Activated CD4-positive, alpha-beta T cell treated with anti-CD3 and anti-CD28 coated beads, Interleukin-2, amount 50 U/mL, for 4 hours (primary cell): ENCODE data around the gene MRPS22.
"Not testable (repeated sequence)": the region's sequence is repeated elsewhere in the genome, so short reads cannot be mapped to it uniquely, and the experiment has no call there.

Experiments
- DNase-seq, 2 experiments: peaks; one replicate each; pipeline ENCODE4 v3.0.0-alpha.2; 2020

Gene MRPS22

DNA sequence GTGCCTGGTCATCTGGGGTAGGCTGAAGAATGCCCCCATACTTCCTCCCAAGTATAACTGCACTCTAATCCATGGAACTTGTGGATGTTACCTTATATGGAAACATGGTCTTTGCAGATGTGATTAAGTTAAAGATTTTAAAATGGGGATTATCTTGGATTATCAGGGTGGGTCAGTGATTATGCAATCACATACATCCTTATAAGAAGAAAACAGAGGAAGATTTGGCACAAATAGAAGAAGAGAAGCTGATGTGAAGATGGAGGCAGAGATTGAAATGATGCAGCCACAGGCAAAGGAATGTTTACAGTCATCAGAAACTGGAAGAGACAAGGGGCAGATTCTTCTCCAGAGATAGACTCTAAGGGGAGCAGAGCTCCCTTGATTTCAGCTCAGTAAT, 1.8 kb upstream of the MRPS22 start:
- DNase-seq, result no peak

DNA sequence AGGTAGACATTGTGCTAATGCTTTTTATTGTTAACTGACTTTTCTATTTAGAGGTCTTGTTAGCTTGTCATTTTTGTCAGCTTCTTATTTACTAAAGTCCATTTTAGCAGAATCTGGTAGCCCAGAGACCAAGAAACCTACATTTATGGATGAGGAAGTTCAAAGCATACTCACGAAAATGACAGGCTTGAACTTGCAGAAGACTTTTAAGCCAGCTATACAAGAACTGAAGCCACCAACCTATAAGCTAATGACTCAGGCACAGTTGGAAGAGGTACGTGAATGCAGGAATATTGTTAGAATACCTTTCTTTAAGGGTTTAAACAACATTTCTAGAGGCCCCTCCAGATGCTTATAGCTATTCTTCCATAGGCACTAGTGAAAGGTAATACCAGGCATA, 3.0 kb downstream of the MRPS22 start:
- DNase-seq, result no peak

DNA sequence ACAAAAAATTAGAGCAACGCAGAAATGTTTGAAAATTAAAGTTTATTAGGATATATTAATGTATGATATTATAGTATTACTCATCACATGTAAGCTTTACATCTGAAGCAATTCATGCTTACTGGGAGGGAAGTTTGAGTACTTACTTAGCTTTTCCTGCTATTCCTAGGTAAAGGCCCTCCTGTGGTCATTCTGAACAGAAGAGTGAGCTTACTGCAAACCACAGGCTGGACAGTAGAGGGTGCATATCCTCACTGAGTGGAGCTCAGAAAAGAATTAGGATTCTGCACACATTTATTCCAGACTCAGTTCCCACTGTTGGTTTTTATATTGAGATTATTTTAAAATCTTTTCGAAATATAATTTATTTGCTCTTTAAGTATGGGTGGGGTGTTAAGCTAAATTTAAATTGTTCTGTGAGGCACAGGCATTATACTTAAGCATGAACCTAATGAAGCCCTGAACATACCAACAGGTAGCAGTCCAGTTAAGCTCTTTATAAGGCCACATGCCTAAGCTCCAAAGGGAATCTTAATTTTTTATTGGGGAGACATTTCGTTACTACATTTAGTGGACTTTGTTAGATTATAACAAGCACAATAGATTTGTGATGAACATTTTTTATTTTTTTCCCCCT, 10.2 kb downstream of the MRPS22 start:
- DNase-seq, result no peak

DNA sequence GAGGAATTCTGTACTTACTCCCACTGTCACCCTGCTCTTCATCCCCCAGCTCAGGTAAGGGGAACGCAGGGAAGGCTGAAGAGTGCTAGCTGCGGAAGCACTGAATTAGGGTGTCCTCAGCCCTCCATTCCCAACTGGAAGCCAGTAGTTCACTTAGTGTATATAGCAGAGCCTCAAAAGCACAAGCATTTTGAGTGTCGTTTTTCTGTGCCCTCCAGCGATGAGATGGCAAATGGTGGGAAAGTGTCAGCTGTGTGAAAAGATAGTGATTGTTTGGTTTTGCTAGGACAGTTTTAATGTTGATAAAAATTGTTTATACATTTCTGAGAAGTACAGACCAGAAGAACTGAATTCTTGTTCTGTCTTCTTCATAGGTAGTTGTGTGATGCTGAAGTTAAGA, 10.8 kb downstream of the MRPS22 start:
- DNase-seq, result no peak

DNA sequence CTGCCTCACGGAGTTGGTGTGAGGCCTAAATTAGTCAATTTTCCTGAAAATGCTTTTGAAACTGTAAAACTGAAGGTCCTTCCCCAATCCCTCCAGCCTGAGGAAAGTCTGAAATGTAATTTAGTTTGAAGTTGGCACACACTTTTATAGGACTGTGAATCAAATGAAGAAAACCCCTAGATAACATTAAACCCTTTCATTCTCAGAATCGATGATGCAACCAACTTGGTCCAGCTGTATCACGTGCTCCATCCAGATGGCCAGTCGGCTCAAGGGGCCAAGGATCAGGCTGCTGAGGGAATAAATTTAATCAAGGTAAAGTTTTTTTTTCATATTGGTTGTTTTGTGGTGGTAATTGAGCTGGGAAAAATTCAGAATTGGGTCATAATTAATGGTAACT, 11.7 kb downstream of the MRPS22 start:
- DNase-seq, result no peak

DNA sequence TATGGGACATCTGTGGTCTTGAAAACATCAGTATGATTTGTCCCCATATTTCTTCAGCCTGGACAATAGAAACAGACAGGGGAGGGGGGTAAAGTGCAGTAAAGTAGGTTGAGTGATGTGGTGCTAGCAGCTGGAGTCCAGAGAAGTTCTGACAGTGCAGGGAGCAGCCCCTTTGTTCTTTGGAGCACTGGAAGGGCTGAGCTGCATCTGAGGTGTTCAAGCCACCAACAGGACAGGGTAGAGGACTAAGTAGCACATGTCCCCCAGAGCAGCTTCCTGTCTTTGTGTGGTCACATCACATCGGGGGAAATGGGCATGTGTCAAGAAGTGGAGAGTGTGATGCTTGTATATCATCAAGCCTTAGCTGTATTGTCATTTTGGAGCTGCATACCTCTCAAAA, 12.1 kb downstream of the MRPS22 start:
- no peak for DNase-seq

DNA sequence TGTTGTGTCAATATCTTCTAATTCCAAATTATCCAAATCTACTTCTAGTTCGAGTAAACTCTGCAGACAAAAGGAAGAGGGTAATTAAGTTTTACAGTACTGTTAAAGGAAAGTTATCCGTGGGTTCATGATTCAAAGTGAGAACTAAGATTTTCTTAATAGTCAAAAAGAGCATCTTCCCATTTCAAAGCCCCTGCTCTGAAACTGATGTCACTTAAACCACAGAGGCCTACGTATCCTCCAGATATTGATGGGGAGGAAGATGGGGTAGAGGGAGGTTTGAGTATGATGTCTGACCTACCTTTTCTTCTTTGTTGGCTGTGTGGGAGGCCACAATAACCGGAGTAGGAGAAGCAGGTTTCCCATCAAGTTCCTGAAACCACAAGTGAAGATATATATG, 14.1 kb downstream of the MRPS22 start:
- no peak for DNase-seq

DNA sequence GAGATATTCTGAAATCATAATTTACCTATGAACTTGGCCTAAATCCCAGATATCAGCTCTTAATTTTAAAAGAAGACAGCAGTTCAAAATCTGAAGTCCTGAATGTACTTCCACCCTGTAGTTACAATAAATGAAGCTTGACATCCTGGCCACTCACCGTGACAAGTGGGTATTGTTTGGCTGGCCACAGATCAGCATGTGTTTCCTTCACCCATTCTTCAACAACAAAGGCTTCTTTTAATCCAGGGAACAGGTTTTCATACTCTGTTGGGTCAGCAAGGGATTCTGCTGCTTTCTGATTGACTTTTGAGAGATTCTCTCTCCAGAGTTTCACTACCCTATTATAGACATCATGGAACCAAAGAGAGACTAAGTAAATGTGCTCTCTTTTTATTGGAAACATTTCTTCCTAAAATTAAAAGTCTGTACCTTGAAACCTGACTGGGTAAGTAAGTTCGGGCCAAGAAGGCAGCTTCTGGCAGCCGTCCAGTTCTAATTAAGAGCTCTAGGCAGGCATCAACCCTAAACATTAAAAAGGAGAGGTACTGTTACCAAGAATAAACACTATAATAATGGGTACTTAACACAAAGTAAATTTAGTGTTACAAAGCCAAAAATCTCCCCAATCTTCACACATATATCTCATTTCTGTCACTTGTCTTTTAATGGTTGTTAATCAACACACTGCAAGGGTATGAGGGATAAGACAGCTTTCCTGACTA, 15.2 kb downstream of the MRPS22 start:
- no peak for DNase-seq

DNA sequence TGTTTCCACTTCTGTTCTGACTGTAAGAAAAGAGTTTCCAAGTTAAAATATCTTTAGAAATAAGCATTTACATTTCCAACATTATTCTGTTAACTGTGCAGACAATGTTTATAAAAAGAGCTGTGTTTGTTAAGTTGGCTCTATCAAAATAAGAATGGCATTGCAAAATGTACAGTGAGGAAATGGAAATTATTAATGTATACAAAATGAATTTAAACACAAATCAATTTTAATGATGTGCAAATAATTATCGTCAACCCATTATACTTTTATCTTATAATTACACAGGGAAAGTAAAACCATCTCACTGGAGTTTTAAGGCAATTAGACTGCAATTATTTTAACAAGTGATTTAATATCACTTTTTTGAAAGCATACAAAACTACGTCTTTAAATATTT, 17.5 kb downstream of the MRPS22 start:
- no peak for DNase-seq

DNA sequence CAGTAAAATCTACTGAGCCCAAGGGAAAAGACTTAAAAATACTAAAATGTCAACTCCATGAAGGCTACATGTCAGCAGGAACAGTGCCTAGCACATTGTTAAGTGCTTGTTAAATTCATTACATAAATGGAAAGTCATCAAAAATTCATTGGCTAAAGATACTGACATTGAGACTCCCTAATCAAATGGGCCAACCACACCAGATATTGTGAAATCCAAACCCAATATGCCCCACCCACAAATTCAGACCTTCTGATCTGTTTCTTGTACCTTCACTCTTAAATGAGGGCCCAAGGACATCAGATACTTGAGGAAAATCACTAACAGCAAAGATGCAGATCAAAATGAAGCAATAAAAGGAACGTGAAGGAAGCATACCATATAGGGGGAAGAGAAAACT, 20.7 kb downstream of the MRPS22 start:
- DNase-seq, result no peak

DNA sequence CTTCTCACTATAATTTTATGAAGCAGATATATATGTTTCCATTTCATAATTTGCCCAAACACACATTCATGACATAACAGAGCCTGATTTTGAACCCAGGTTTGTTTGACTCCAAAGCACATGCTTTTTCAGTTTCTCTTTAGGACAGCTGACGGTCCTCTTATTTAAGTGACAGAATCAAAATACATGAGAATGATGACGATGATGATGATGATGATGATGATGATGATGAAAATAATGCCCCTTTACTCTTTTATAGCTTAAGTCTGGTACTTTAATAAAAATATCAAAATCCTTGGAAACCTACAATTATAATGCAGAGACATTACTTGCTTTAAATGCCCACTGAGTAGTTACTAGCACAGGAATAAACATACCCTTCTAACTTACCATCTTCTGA, 30.3 kb downstream of the MRPS22 start:
- no peak for DNase-seq

DNA sequence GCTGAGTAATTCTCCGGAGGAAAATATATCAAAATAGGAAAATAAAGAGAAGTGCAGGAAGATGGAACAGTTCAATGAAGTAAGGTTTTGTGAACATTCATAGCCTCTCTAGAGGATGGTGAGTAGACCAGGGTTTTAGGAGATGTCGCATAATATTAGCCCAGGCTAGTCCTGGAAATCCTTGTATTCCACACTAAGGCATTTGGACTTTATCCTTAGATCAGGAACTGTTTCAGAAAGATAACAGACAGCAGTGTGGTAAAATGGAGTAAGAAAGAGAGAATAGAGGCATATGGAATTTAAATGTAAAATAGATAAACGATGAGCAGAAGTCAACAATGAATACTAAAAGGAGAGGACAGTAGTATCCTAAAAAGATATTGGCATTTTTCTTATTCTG, 33.6 kb downstream of the MRPS22 start:
- no peak for DNase-seq

DNA sequence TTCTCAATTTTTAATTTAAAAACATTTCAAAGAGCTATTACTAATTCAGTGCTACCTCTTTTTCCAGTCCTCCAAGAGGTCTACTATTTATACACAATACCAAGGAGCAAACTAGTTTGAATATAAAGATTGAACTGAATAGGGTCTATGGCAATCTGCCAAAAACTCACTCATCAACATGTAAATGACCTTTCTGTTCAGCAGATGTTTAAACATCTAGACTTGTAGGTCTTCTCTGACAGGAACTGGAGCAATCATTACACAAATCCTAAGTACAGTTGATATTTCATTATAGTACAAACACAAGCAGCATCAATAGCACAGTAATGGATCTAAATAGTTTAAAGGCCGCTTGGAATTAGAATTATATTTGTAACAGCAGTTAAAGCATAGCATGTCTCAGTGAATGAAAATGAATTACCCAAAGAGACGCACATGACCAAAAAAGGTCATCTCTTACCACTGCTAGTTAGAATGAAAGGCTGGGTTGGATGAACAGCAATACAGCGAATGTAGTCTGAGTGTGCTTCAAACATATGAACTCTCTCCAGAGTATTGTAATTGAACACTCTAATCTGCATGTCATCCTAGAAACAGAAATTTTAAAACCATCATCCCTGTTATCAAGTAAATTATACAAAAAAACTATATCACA, 34.9 kb downstream of the MRPS22 start:
- DNase-seq, result no peak

DNA sequence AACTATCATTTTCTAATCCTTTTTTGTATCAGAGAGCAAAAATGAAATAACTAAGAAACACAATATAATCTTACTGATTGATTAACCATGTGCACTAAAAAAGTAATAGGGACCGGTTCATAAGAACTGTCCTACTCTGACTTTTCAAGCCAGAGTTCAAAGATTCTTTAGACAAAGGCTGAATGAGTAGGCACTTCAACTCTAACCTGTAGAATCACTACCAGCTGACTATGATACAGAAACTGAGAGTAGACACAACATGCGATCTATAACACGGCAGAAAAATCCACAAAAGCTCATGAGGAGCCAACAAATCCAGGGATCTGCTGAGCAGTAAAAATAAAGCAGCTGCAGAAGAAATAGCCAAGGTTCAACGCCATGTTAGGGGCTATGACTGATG, 36.8 kb downstream of the MRPS22 start:
- no peak for DNase-seq

DNA sequence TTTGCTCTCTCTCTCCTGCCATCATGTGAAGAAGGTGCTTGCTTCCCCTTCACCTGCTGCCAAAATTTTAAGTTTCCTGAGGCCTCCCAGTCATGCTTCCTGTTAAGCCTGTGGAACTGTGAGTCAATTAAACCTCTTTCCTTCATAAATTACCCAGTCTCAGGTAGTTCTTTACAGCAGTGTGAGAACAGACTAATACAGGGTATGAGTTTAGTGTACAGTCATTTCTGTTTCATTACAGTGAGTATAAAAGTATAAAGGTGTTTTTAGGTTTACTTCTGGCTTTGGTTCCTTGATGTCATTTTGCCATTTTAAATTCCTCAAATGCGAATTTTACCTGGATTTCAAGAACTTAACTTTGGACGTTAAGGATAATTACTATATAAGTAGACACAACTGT, 38.5 kb downstream of the MRPS22 start:
- not testable (repeated sequence) for DNase-seq

DNA sequence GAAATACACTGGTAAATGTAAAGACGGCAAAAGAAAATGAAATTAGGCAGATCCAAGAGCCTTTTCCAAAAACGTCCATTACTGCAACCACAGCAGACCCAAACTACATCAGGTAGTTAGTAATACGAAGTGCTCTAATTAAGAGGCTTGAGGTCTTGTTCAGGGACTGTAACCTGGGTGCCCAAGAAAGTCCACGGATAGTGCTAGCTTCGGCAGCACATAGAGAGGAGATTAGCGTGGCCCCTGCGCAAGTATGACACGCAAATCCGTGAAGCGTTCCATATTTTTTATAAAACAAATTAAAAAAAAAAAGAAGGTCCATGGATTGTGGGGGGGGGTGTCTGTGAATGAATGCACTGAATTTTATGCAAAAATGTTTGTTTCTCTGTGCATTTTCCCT, 44.3 kb downstream of the MRPS22 start:
- no peak for DNase-seq

DNA sequence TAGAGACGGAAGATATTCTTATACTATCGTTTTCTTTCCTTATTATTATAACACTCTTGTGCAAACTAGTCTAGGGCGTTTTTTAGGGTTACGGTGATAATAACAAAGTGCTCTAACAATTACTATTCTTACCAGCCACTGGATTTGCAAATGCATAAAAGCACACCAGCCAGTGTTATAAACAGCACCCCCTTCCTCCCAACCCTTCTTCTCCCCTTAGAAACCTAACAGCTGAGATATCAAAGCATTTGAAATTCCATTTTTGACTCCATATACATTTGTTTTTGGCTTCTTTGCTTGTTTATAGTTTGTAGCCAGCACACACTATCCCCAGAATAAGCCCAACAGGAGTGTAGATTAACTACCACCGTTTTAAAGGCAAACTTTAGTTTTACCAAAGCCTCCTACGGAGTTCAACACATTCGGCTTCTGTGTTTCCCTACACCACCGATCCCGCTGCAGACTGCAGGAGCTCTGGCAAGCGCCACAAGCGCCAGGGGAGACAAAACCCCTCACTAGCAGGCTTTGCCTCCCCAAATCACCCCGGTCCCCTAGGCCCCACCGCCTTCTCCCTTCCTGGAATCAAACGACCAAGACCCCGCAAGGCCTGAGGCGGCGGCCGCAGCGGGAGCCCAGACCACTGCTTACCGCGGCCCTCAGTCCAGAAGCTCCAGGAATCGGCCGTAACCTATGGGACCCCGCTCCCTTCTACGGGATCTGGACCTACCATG, 45.2 kb downstream of the MRPS22 start:
- DNase-seq, result peak; percentile 6 to 18

DNA sequence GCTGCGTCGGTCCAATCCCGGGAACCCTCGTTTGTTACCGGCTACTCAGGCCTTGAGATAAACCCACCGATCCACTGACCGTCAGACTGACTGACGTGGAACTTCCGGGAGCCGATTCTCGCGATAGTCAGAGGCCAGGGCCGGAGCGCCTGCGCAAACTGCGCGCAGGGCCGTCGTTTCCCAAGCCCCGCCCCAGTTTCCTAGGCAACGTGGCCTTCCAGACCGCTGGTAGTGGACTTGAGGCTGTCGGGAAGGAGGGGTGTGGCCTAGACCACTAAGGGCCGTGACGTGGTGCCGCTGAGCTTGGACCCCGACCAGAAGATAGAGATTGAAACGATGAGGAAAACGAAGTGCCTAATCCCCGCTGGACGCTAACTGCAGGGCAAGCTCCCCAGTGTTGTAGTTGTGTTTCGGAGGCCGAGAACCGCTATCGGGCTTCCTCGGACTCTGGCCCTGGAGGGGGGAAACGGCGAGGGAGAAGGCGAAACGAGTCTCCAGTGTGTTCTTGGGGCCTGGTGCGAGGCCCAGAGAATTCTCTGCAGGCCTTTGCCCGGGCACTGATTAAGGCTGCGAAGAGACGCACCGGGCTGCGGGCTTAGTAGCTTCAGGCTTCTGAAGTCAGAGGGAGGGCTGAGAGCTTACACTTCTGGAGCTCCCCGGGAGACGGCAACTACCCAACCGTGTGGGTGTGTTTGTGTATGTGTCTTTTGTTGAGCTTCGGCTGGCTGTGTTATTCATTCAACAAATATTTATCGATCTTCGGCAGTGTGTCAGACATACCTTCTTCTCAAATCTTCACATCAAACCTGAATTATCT, 45.9 kb downstream of the MRPS22 start, which contains the start of gene COPB2:
Gene COPB2 (minus strand): TSS at position 96 of the 817 bp plus-strand sequence. CDS start 97 bp downstream, outside the sequence.
- DNase-seq, result peak; percentile 90 to 93

DNA sequence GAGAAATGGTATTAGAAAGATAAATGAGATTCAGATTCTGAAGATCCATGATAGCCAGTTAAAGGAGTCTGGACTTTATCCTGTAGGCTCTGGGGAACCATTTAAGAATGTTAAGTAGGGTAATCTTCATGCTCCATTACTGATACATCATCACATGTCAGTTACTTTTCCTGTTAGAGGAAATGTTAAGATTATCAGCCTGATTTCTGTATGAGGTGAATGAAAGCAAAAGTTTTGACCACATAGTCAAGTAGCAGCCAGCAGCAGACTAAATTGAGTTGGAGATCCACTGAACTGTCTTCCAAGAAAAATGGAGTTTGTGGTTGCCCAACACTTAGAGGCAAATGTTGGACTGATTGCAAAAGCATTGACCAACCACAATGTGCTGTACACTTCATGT, 50.3 kb downstream of the MRPS22 start:
- no peak for DNase-seq

DNA sequence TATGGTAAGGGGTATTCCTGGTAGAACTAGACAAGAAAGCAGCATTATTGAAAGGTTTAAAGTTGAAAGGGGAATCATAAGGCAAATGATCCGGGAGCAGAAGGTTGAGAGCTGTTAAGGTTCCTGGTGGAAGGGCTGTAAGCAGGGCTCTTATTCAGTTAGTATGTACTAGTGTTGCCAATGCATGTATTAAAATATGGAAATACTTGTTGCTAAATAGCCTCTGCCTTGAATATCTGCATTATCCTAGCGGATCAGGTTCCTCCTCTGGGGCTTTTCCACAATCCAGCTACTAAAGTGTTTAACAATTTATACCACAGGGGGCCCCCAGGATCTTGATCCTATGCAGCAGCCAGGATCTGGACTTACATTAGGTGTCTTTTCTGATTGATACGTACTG, 52.9 kb downstream of the MRPS22 start:
- no peak for DNase-seq

DNA sequence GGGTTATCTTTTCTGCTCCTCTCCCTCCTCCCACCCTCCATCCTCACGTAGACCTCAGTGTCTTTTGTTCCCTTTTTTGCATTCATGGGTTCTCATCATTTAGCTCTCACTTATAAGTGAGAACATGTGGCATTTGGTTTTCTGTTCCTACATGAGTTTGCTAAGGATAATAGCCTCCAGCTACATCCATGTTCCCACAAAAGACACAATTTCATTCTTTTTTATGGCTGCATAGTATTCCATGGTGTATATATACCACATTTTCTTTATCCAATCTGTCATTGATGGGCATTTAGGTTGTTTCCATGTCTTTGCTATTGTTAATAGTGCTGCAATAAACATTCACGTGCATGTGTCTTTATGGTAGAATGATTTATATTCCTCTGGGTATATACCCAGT, 57.3 kb downstream of the MRPS22 start:
- not testable (repeated sequence) for DNase-seq
